ENCODE measurements around the gene PPP1R9B. TPM values are rescaled to one million over a fixed set of nuclear protein-coding genes. Genes with fewer than 3 reads are reported as not detected.

PPP1R9B gene
- total RNA-seq, 1 donor from 2014 or later = 176 TPM

DNA sequence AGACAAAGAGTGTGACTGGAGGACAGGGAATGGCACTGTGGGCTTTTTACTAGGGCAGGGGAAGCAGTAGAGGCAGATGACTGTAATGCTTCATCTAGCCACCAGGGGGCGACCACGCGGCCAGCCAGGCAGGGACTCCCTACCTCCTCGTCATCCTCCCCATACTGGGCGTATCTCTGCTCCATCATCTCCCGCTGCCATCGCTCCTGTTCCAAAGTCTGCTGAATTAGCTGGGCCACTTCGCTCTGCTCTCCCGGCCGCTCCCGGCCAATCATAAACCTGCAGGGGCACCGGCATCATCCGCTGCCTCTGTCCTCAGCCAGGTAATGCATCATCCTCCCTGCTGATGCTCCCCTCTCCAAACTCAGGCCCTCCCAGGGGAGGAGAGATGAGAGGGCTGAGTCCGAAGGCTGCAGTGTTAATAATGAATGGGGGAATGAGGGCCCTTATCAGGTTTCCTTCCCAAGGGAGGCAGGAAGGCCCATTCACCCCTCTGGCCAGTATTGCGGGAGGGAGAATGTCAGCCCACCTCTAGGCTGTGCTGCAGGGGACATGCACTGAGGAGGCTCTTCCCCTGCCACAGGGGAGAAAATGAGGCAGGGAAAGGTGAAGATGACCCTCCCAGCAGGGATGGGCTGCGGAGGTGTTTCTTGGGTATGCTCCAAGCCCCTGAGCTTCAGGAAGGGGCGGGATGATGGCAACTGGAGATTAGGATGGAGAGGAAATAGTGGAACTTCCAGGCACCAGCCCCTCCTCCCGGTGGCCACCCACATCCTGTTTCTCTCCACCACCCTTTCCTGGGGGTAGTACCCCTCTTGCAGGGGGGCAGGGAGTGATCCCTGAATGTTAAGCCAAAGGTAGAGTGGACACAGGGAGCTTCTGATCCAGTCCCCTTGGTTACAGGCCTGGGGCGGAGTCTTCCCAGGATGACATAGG is 10.3 kb downstream of the PPP1R9B start:
- H3K4me1 Mint-ChIP-seq (ENCODE audit: unreplicated experiment) = peaks cover 35% of the 10 kb centered on the region
- no peak overlapping the region for H3K4me3 Mint-ChIP-seq (ENCODE audit: unreplicated experiment)
- no peaks in the 10 kb centered on the region for H3K27me3 Mint-ChIP-seq (ENCODE audit: unreplicated experiment)
- peak; percentile 94 for DNase-seq (ENCODE audit: extremely low spot score, unreplicated experiment)
- peak overlapping the region; percentile 60 for H3K27ac Mint-ChIP-seq (ENCODE audit: unreplicated experiment)
- TF ChIP-seq CTCF (IDR thresholded peaks at IDR 0.05) = peak; percentile 88
- peaks cover 79% of the 10 kb centered on the region for H3K36me3 Mint-ChIP-seq (ENCODE audit: unreplicated experiment)
- no peaks in the 10 kb centered on the region for H3K9me3 Mint-ChIP-seq (ENCODE audit: unreplicated experiment)

DNA sequence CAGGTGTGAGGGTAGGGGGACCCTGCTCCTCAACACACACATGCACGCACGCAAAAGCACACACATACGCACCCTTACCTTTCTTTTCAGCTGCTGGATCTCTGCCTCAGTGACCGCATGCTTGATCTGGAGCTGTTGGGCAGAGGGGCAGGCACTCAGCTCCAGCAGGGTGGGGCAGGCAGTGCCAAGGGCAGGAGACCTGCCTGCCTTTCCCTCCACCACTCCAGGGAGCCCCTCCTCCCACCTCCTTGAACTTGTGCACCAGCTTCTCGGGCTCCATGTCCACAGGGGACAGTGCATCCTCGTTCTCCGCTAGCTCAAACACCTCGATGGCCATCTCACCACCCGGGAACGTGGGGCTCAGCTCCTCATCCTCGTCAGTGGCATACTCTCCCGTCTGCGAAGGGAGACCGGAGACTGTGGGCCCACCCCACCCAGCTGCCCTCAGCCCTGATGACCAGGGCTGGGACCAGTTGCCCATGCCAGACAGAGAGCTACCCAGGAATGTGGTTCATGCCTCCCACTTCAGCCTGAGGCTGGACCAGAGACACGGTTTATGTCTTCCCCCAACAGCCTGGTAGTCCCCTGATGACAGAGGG is 11.2 kb downstream of the PPP1R9B start:
- no peak for DNase-seq (ENCODE audit: extremely low spot score, unreplicated experiment)
- peaks cover 74% of the 10 kb centered on the region for H3K36me3 Mint-ChIP-seq (ENCODE audit: unreplicated experiment)
- H3K4me3 Mint-ChIP-seq (ENCODE audit: unreplicated experiment) = no peak overlapping the region
- H3K4me1 Mint-ChIP-seq (ENCODE audit: unreplicated experiment) = peaks cover 38% of the 10 kb centered on the region
- no peaks in the 10 kb centered on the region for H3K27me3 Mint-ChIP-seq (ENCODE audit: unreplicated experiment)
- TF ChIP-seq CTCF (IDR thresholded peaks at IDR 0.05) = no peak
- H3K9me3 Mint-ChIP-seq (ENCODE audit: unreplicated experiment) = no peaks in the 10 kb centered on the region
- H3K27ac Mint-ChIP-seq (ENCODE audit: unreplicated experiment) = no peak overlapping the region

GRCh38 chr17:50137042-50137441 is 13.4 kb downstream of the PPP1R9B start:
- TF ChIP-seq CTCF (IDR thresholded peaks at IDR 0.05) = no peak
- H3K27ac Mint-ChIP-seq (ENCODE audit: unreplicated experiment) = peak overlapping the region; percentile 47
- H3K4me3 Mint-ChIP-seq (ENCODE audit: unreplicated experiment) = no peak overlapping the region
- no peaks in the 10 kb centered on the region for H3K9me3 Mint-ChIP-seq (ENCODE audit: unreplicated experiment)
- no peaks in the 10 kb centered on the region for H3K27me3 Mint-ChIP-seq (ENCODE audit: unreplicated experiment)
- H3K36me3 Mint-ChIP-seq (ENCODE audit: unreplicated experiment) = peaks cover 57% of the 10 kb centered on the region
- no peak for DNase-seq (ENCODE audit: extremely low spot score, unreplicated experiment)
- peaks cover 48% of the 10 kb centered on the region for H3K4me1 Mint-ChIP-seq (ENCODE audit: unreplicated experiment)

- Mint-ChIP-seq H3K36me3 (ENCODE audit: unreplicated experiment) (peaks cover 49% of the 10 kb centered on the region), H3K4me3 (ENCODE audit: unreplicated experiment) (no peak overlapping the region), H3K27ac (ENCODE audit: unreplicated experiment) (peak overlapping the region; percentile 47), H3K4me1 (ENCODE audit: unreplicated experiment) (peaks cover 52% of the 10 kb centered on the region), H3K27me3 (ENCODE audit: unreplicated experiment) (no peaks in the 10 kb centered on the region), H3K9me3 (ENCODE audit: unreplicated experiment) (no peaks in the 10 kb centered on the region)
- DNase-seq (ENCODE audit: extremely low spot score, unreplicated experiment) = no peak
- TF ChIP-seq CTCF (IDR thresholded peaks at IDR 0.05) = no peak
Observed at GRCh38 chr17:50136096-50136687, 14.3 kb downstream of the PPP1R9B start.

Measured in osteocyte (in vitro differentiated cells).